IMR-90 (cell line): ENCODE results near the gene ALS2. TPM values are rescaled to one million over a fixed set of nuclear protein-coding genes. Genes with fewer than 3 reads are reported as not detected.

Experiments used
- ATAC-seq: fragments of 200-7000 bp; cut with Tn5 transposase; 2 replicates; pipeline ENCODE4 v1.9.1; 2020; ENCODE audit warnings: low read depth, mild to moderate bottlenecking, moderate library complexity
- BruUV-seq: library from RNA; stranded (reverse); fragments of 400-500 nt; replicated peaks from 2 replicates; lab custom pipeline; 2021; lab: Mats Ljungman, UMichigan
- CTCF ChIA-PET: fragments of 300-600 bp; formaldehyde crosslinking; extraction: SDS; loops from one replicate; lab custom pipeline; 2021; ENCODE audit warnings: antibody characterized with exemption; lab: Yijun Ruan, JAX
- POLR2A ChIA-PET: fragments of 300-600 bp; sonication (Branson Sonifier 250); formaldehyde crosslinking; loops from one replicate; lab custom pipeline; 2022; ENCODE audit warnings: antibody characterized with exemption; ENCODE audit not compliant: unreplicated experiment; lab: Charles Lee
- DNase-seq: peaks from one replicate; pipeline ENCODE4 v3.0.0; 2013
- H2AFZ ChIP-seq: replicated peaks from 2 replicates; pipeline ENCODE3; 2013; ENCODE audit warnings: low read length, mild to moderate bottlenecking; ENCODE audit not compliant: poor library complexity
- H2AK5ac ChIP-seq: 2 replicates; pipeline ENCODE4 v1.6.1; 2013; ENCODE audit warnings: low read depth, low read length, inconsistent platforms
- H2AK9ac ChIP-seq: replicated peaks from 2 replicates; pipeline ENCODE3; 2013; ENCODE audit warnings: mild to moderate bottlenecking, low read depth, low read length, moderate library complexity; ENCODE audit not compliant: poor library complexity
- H2BK120ac ChIP-seq: 2 replicates; pipeline ENCODE4 v1.6.1; 2013; ENCODE audit warnings: low read depth, low read length, inconsistent platforms
- H2BK15ac ChIP-seq: 3 replicates; pipeline ENCODE4 v1.6.1; 2013; ENCODE audit warnings: low read depth, low read length, inconsistent platforms
- H2BK20ac ChIP-seq: 2 replicates; pipeline ENCODE4 v1.6.1; 2013; ENCODE audit warnings: low read depth, mild to moderate bottlenecking, inconsistent platforms, low read length, moderate library complexity
- H2BK5ac ChIP-seq: 2 replicates; pipeline ENCODE4 v1.6.1; 2013; ENCODE audit warnings: mild to moderate bottlenecking, low read depth, low read length, inconsistent platforms; ENCODE audit not compliant: poor library complexity, severe bottlenecking
- H3K14ac ChIP-seq: replicated peaks from 2 replicates; pipeline ENCODE4 v1.6.1; 2013; ENCODE audit warnings: low read depth, low read length, inconsistent platforms
- H3K18ac ChIP-seq: 2 replicates; pipeline ENCODE4 v1.6.1; 2013; ENCODE audit warnings: low read depth, low read length, control low read depth
- H3K23ac ChIP-seq: 2 replicates; pipeline ENCODE4 v1.6.1; 2013; ENCODE audit warnings: low read depth, low read length, inconsistent platforms
- H3K27ac ChIP-seq: 2 replicates; pipeline ENCODE4 v1.5.1; 2013; ENCODE audit warnings: mild to moderate bottlenecking, control low read depth, low read length; ENCODE audit not compliant: insufficient read depth
- H3K27me3 ChIP-seq: 2 replicates; pipeline ENCODE4 v1.6.1; 2013; ENCODE audit warnings: low read length; ENCODE audit not compliant: control insufficient read depth, insufficient read depth
- H3K36me3 ChIP-seq: 2 replicates; pipeline ENCODE4 v1.6.1; 2013; ENCODE audit warnings: low read length, mixed read lengths; ENCODE audit not compliant: control insufficient read depth, insufficient read depth
- H3K4ac ChIP-seq: 2 replicates; pipeline ENCODE4 v1.6.1; 2013; ENCODE audit warnings: low read depth, low read length, inconsistent platforms
- H3K4me1 ChIP-seq: 2 replicates; pipeline ENCODE4 v1.6.1; 2013; ENCODE audit warnings: low read length, mixed read lengths; ENCODE audit not compliant: control insufficient read depth, insufficient read depth
- H3K4me2 ChIP-seq: 2 replicates; pipeline ENCODE4 v1.6.1; 2013; ENCODE audit warnings: low read depth, mild to moderate bottlenecking, control low read depth, low read length, moderate library complexity
- H3K4me3 ChIP-seq: 2 replicates; pipeline ENCODE4 v1.5.1; 2013; ENCODE audit warnings: low read depth, mild to moderate bottlenecking, control low read depth, low read length, moderate library complexity; ENCODE audit not compliant: insufficient read depth
- H3K56ac ChIP-seq: 2 replicates; pipeline ENCODE4 v1.6.1; 2013; ENCODE audit warnings: low read length, inconsistent platforms; ENCODE audit not compliant: insufficient read depth; ENCODE audit errors: extremely low read depth
- H3K79me1 ChIP-seq, 2 experiments: 2 replicates each; pipeline ENCODE4 v1.6.1; 2013; ENCODE audit warnings: low read length in 2 of 2, inconsistent platforms in 1 of 2, low read depth in 1 of 2
- H3K9ac ChIP-seq: 2 replicates; pipeline ENCODE4 v1.6.1; 2013; ENCODE audit warnings: low read depth, low read length, control low read depth
- H3K9me1 ChIP-seq: 2 replicates; pipeline ENCODE4 v1.6.1; 2013; ENCODE audit warnings: low read length, inconsistent platforms; ENCODE audit not compliant: insufficient read depth
- H3K9me3 ChIP-seq: 2 replicates; pipeline ENCODE4 v1.6.1; 2013; ENCODE audit warnings: low read length; ENCODE audit not compliant: control insufficient read depth, insufficient read depth
- H4K20me1 ChIP-seq: 2 replicates; pipeline ENCODE4 v1.6.1; 2013; ENCODE audit warnings: low read length, inconsistent platforms; ENCODE audit not compliant: insufficient read depth
- H4K5ac ChIP-seq: 2 replicates; pipeline ENCODE4 v1.6.1; 2013; ENCODE audit warnings: mild to moderate bottlenecking, low read depth, low read length, control low read depth
- H4K8ac ChIP-seq, 2 experiments: 2 replicates each; pipeline ENCODE4 v1.6.1; 2013; ENCODE audit warnings: low read depth in 2 of 2, low read length in 2 of 2, control low read depth in 1 of 2, inconsistent platforms in 1 of 2
- H4K91ac ChIP-seq: 2 replicates; pipeline ENCODE4 v1.6.1; 2013; ENCODE audit warnings: low read depth, low read length, inconsistent platforms; ENCODE audit not compliant: insufficient read depth
- MAZ ChIP-seq: IDR thresholded peaks from 2 replicates; pipeline ENCODE4 v1.6.1; 2012; ENCODE audit warnings: low read depth, mild to moderate bottlenecking, low read length, improper control_type of control experiment, moderate library complexity, borderline replicate concordance
- RAD21 ChIP-seq: IDR thresholded peaks from 2 replicates; pipeline ENCODE4 v1.6.1; 2012; ENCODE audit warnings: low read length, improper control_type of control experiment
- SMC3 ChIP-seq: fragments of 150-350 bp; IDR thresholded peaks from 2 replicates; pipeline ENCODE4 v1.6.1; 2016; ENCODE audit warnings: low read depth, mild to moderate bottlenecking, antibody characterized with exemption, low read length, moderate library complexity
- WGBS, 2 experiments: methylation state at CpG; one replicate each; pipeline versions ENCODE4 v1.1.5 to v1.1.7; 2013; ENCODE audit warnings: missing lambda C conversion rate in 2 of 2; ENCODE audit not compliant: insufficient read length in 1 of 2; ENCODE audit errors: extremely low coverage in 2 of 2; 5-methylcytosine and 5-hydroxymethylcytosine counted together
- dilution Hi-C: fragments of 300-500 bp; cut with HindIII; formaldehyde crosslinking; loops from one replicate; pipeline ENCODE4 v1.14.3; 2018; ENCODE audit warnings: low sequenced_read_pairs; ENCODE audit not compliant: unreplicated experiment
- in situ Hi-C: fragments of 300-500 bp; cut with MboI; formaldehyde crosslinking; loops from 3 replicates; pipeline ENCODE4 v1.14.3; 2019; ENCODE audit warnings: low sequenced_read_pairs, inconsistent platforms, mixed read lengths
- intact Hi-C: fragments of 100-400 bp; cut with micrococcal nuclease; formaldehyde crosslinking; loops from 2 replicates; pipeline ENCODE4 v1.10.0; 2022
- polyA plus RNA-seq, 3 experiments: library from polyadenylated mRNA; depleted of rRNA; stranded (reverse); fragments of >200 nt; gene quantifications; 2 replicates each; pipeline ENCODE4 v1.2.3, GENCODE V29; 2012; ENCODE audit warnings: low replicate concordance in 1 of 3
- total RNA-seq: library from RNA; depleted of rRNA; stranded (reverse); fragments of >200 nt; gene quantifications from 2 replicates; pipeline ENCODE4 v1.2.3, GENCODE V29; 2012

ALS2 gene
- total and polyA plus RNA-seq, 2 of the 4 experiments (the other 2 are of a cell fraction): 14.4 to 42.3 TPM

GRCh38 chr2:201775326-201775725 is 5.4 kb downstream of the ALS2 start:
- H4K91ac ChIP-seq: no peak overlapping the region
- no peak overlapping the region for H2AFZ ChIP-seq
- ATAC-seq (no peak), DNase-seq (no peak)
- no peak overlapping the region for H2AK5ac ChIP-seq
- peak overlapping the region; percentile 76 for H3K23ac ChIP-seq
- H3K14ac ChIP-seq: peak overlapping the region; percentile 37; the same call in 1 of the 2 replicates
- peaks cover 7% of the 10 kb centered on the region for H3K4me1 ChIP-seq
- no peaks in the 10 kb centered on the region for H3K27me3 ChIP-seq
- ChIA-PET CTCF (no interaction called here), POLR2A (no interaction called here)
- H4K8ac ChIP-seq: 0 out of 4 replicates have a peak overlapping the region, but pooled peaks of 1 of the 2 experiments have one; percentile 5
- no peak overlapping the region for H2BK120ac ChIP-seq
- H3K79me1 ChIP-seq: peaks cover 24 to 67% of the 10 kb centered on the region in 2 experiments
- H3K4ac ChIP-seq: no peak overlapping the region
- H3K9me1 ChIP-seq: peaks cover 9% of the 10 kb centered on the region
- in situ Hi-C loops: no loop called here
- H4K20me1 ChIP-seq: peaks cover 32% of the 10 kb centered on the region; the same call in 1 of the 2 replicates
- H3K36me3 ChIP-seq: peaks cover 2% of the 10 kb centered on the region; the same call in 1 of the 2 replicates
- no CpG with 5 or more reads among the region's 1 CpG for WGBS, 2 experiments
- dilution Hi-C loops: no loop called here
- H2BK5ac ChIP-seq: no peak overlapping the region
- intact Hi-C loops: no loop called here
- H2BK15ac ChIP-seq: no peak overlapping the region; the same call in 2 of the 3 replicates
- no peak overlapping the region for H2BK20ac ChIP-seq
- H3K4me3 ChIP-seq: no peak overlapping the region
- no TSS peak for BruUV-seq
- no peak overlapping the region for H4K5ac ChIP-seq
- no peak overlapping the region for H3K9ac ChIP-seq
- H3K18ac ChIP-seq: no peak overlapping the region
- no peak overlapping the region for H3K4me2 ChIP-seq
- no peak overlapping the region for H2AK9ac ChIP-seq
- H3K56ac ChIP-seq: no peak overlapping the region
- H3K9me3 ChIP-seq: no peaks in the 10 kb centered on the region
- H3K27ac ChIP-seq: no peak overlapping the region
- no peak for TF ChIP-seq MAZ
- no peak for TF ChIP-seq SMC3
- TF ChIP-seq RAD21: no peak
